GM12865 (cell line): ENCODE results near the gene NSMCE1.

Experiments used
- DNase-seq: peaks from one replicate; pipeline ENCODE4 v3.0.0; 2010; ENCODE audit warnings: low read depth
- H3K4me3 ChIP-seq: 2 replicates; pipeline ENCODE4 v1.5.1; 2011; ENCODE audit warnings: mild to moderate bottlenecking, low read depth, low read length, control low read depth
- TF ChIP-seq, protein P1 (sequence below): IDR thresholded peaks from 2 replicates; pipeline ENCODE4 v1.5.1; 2011; ENCODE audit warnings: low read length, control low read depth, low read depth, inconsistent platforms; ENCODE audit not compliant: insufficient read depth; ENCODE audit errors: missing control alignments

Gene NSMCE1

GRCh38 chr16:27237219-27238015 lies 31.2 kb downstream of the NSMCE1 start:
- H3K4me3 ChIP-seq = peak overlapping the region; percentile 21
- TF ChIP-seq, protein P1, sequence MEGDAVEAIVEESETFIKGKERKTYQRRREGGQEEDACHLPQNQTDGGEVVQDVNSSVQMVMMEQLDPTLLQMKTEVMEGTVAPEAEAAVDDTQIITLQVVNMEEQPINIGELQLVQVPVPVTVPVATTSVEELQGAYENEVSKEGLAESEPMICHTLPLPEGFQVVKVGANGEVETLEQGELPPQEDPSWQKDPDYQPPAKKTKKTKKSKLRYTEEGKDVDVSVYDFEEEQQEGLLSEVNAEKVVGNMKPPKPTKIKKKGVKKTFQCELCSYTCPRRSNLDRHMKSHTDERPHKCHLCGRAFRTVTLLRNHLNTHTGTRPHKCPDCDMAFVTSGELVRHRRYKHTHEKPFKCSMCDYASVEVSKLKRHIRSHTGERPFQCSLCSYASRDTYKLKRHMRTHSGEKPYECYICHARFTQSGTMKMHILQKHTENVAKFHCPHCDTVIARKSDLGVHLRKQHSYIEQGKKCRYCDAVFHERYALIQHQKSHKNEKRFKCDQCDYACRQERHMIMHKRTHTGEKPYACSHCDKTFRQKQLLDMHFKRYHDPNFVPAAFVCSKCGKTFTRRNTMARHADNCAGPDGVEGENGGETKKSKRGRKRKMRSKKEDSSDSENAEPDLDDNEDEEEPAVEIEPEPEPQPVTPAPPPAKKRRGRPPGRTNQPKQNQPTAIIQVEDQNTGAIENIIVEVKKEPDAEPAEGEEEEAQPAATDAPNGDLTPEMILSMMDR = no peak
- DNase-seq = peak; percentile 76

DNA sequence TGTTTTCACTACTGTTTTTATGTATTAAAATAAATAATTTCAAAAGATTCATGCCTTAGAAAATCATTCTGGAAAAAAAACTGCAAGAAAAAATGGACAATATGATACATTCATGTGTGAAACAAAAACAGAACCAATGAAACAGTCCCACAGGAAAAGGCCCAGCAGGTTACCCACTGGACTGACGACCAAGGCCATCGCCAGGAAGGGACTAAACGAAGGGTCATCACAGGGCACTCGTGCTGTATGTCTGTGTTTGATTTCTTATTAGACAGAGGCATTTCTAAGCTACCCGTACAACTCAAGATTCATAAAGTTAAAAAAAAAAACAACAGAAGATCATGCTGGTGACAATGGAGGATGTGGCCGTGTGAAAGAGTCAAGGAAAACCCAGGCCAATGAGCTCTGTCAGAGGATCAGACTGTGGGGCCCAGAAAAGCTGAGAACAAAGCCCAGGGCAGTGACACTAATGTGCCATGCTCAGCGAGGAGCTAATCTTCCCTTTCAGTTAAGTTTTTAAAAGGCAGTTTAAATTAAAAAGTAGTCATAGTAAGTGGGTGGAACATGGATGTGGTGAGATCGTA lies 31.8 kb downstream of the NSMCE1 start:
- H3K4me3 ChIP-seq = peak overlapping the region; percentile 21
- DNase-seq = no peak
- TF ChIP-seq, protein P1 = no peak

DNA sequence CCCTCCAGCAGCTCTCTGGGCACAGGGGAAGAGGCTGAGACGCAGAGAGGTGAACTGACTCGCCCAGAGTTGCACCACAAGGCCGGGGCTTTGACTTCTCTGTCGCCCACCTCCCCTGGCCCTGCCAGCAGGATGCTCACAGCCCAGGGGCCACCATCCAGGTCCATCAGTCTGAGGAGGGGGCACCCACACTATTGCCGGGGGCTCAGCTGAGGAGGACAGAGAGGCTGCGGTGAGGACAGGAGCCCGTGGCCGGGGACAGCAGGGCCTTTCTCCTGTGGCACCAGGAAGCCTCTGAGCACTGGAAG lies 32.7 kb downstream of the NSMCE1 start:
- no peak overlapping the region for H3K4me3 ChIP-seq
- TF ChIP-seq, protein P1 = no peak
- no peak for DNase-seq

DNA sequence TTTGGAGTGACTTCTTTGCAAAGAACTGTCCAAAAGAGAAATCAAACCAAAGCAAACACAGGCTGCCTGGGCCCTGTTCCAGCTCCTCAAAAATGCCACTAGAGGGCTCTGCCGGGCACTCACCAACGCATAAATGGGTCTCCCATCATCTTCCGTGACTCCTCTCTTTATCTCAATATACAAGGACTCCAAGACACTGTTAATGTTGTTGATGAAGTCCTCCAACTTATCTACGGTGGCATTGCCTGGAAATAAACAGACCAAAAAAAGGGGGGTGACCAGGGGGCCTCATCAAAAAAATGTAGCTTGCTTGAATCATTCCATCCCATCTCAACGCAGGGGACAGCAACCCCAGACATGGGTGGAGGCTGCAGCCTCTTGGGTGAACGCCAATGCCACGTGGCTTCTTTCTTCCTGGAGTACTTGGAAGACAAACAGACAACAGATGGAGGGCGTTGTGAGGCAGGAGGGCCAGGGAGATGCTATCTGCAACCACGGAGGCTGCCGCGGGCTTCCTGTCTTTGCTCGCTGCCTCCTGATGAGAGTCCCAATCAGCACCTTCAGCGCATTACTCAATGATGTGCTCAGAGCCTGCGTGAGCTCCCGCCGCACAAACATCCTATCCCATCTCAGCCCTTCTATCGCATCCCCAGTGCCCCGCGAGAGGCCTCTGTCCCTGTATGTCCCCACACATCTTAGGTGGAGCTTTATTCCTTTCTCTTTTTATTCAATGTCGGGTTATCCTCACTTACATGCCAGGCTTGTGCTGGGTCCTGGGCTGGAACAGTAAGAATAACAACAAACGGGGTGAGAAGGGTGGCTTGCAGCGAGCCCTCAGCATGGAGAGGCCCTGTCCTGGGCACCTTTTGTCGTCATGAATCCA lies 33.3 kb downstream of the NSMCE1 start:
- peak; percentile 83 for DNase-seq

GRCh38 chr16:27234603-27235002 lies 34.0 kb downstream of the NSMCE1 start:
- no peak overlapping the region for H3K4me3 ChIP-seq
- DNase-seq = no peak
- TF ChIP-seq, protein P1 = no peak

More for the DNA sequence above, 33.3 kb downstream of the NSMCE1 start:
- H3K4me3 ChIP-seq = no peak overlapping the region
- TF ChIP-seq, protein P1 = peak; percentile 84

DNA sequence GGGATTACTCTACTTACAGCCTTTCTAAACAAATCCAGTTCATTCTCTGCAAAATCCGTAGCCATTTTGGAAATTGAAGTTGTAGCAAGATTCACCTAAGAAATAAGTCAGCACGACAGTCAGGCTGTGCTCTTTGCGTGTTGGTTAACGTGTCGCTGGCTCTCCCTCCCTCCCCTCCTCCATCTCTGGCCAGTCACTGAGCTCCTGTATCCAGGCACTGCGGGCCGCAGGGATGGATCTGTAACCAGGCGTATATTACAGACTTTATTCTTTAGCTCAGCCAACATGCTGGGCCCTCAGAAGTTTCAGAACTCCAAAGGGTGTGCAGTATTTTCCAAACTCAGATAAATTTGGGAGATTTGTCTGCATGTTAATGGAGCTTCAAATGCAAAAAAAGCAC lies 34.4 kb downstream of the NSMCE1 start:
- TF ChIP-seq, protein P1 = no peak
- no peak overlapping the region for H3K4me3 ChIP-seq
- no peak for DNase-seq
